ENCODE measurements around the gene VAV3. TPM values are rescaled to one million over a fixed set of nuclear protein-coding genes. Genes with fewer than 3 reads are reported as not detected.
"Not testable (repeated sequence)": the region's sequence is repeated elsewhere in the genome, so short reads cannot be mapped to it uniquely, and the experiment has no call there.

The VAV3 gene
- polyA plus RNA-seq, 3 donors: 2.2 to 10.2 (median 6.6) TPM

DNA sequence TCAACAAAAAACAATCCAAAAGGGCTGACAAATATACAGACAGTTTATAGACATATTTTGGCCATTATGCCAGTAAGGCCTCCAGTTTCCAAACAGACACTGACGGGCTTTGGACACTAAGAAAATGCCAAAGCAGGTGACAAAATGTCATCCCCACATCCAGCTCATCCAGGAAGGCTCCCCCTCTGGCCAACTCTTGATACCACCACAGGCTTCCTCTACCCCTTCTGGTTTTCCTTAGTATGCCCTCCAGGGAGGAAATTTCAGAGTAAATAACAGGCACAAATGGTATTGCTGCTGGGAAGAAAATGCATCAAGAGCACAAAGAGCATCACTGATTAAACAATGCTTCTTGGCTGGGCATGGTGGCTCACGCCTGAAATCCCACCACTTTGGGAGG, 225.3 kb downstream of the VAV3 start:
- 39 to 63% (median 58%) methylated on average over 2 of the region's 2 CpGs for WGBS, 3 donors
- H3K27ac ChIP-seq (ENCODE audit: low read depth, low read length): no peak overlapping the region

DNA sequence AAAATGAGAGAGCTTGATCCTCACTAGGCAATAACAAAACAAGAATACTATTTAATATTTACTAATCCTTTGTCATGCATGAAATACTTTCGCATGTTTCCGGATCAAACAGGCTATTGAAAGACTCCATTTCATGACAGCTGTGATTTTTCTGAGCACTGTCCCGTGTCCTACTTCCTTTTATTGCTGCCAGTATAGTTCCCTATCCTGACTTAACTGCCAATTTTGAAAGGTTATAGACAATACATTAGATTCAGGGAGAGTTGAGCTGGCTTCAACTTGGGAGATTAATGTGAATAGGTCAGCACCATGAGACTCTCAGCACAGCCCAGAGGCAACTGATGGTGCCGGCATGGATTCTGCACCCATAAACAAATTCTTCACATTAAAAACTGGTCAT, 225.8 kb downstream of the VAV3 start:
- H3K27ac ChIP-seq (ENCODE audit: low read depth, low read length): no peak overlapping the region
- 61 to 67% (median 65%) methylated on average over 4 of the region's 4 CpGs for WGBS, 3 donors

DNA sequence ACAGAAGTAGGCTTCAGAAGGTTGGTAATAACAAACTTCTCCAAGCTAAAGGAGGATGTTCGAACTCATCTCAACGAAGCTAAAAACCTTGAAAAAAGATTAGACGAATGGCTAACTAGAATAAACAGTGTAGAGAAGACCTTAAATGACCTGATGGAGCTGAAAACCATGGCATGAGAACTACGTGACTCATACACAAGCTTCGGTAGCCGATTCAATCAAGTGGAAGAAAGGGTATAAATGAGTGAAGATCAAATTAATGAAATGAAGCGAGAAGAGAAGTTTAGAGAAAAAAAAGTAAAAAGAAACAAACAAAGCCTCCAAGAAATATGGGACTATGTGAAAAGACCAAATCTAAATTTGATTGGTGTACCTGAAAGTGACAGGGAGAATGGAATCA, 231.6 kb downstream of the VAV3 start:
- not testable (repeated sequence) for H3K27ac ChIP-seq (ENCODE audit: low read depth, low read length)
- 79 to 97% (median 94%) methylated on average over 7 of the region's 7 CpGs for WGBS, 3 donors

DNA sequence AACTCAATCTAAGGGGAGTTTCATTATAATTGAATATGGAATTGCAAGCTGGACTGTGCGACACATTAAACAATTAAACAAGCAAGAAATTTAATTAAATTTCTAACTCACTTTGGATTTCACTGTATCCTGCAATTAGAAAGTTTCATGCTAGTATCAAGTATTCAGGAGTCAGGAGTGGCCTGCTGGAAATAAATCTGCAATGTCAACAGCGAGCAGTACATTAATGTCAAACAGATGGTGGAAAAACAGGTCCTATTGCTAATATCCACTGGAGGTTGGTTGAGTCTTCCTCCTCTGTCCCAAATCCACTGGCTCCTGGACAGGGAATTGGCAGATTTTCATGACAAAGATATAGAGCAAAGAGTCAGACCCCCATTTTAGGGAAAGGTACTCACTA, 237.1 kb downstream of the VAV3 start:
- H3K27ac ChIP-seq (ENCODE audit: low read depth, low read length): no peak overlapping the region
- WGBS, 3 donors: 78 to 95% (median 90%) methylated on average over 2 of the region's 2 CpGs

DNA sequence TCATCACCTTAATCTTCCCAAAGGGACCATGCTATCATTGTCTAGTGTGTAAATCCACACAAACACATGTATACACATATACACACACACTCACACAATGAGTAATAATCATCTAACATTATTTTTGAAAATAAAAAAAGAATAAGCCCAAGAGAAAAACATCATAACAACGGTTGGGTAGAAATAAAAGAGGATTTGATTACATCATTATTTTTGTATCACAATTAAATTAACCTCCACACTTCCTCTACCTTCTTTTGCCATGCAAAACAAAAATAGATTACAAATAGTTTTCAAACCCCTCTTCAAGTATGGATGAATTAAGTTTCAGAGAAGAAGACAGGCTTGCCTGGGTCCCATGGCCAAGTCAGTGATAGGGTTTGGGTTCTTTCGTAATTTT, 238.1 kb downstream of the VAV3 start:
- WGBS, 3 donors: 83 to 85% (median 85%) methylated on average over 2 of the region's 2 CpGs
- no peak overlapping the region for H3K27ac ChIP-seq (ENCODE audit: low read depth, low read length)

DNA sequence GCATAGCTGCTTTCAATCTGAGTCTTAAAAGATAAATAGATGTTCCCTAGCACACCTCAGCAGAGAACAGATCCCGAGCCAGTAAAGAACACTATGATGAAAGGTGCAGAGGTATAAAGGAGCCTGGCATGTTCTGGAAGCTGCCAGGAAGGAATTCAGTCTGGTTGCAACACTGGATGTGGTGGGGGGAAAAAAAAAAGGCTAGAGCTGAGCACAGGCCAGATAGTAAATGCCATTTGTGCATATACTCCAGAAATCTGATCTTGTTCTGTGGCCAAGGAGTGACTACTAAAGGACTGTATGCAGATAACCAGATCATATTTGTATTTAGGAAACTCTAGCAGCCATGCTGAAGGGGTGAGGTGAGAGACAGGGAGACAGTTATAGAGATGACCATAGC, 240.3 kb downstream of the VAV3 start:
- H3K27ac ChIP-seq (ENCODE audit: low read depth, low read length): no peak overlapping the region
- WGBS, 3 donors: 46 to 83% (median 80%) methylated on average over 1 of the region's 1 CpG

DNA sequence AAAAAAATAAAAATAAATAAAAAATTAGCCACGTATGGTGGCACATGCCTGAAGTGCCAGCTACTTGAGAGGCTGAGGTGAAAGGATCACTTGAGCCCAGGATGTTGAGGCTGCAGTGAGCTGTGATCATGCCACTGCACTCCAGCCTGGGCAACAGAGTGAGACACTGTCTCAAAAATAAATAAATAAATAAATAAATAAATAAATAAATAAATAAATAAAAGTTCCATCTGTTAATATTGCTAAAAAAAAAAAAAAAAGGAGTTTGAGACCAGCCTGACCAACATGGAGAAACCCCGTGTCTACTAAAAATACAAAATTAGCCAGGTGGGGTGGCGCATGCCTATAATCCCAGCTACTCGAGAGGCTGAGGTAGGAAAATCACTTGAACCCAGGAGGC, 244.8 kb downstream of the VAV3 start:
- 90 to 99% (median 95%) methylated on average over 4 of the region's 4 CpGs for WGBS, 3 donors
- H3K27ac ChIP-seq (ENCODE audit: low read depth, low read length): not testable (repeated sequence)

DNA sequence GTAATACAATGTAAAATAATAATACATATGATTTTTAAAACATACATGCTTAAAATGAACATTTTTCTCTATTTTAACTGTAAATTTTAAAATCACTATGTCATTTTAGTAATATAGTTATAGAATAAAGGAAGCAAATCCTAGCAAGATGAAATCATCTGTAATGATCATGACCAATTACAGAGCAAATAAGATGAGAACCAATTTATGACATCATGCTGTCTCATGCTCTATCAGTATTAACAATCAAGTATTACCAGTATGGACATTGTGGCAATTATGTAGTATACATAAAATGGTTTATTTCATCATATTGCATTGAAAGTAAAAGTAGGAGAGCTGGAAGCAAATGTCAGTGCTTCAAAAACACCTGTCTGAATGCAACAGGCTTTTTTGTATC, 255.0 kb downstream of the VAV3 start:
- H3K27ac ChIP-seq (ENCODE audit: low read depth, low read length): no peak overlapping the region

DNA sequence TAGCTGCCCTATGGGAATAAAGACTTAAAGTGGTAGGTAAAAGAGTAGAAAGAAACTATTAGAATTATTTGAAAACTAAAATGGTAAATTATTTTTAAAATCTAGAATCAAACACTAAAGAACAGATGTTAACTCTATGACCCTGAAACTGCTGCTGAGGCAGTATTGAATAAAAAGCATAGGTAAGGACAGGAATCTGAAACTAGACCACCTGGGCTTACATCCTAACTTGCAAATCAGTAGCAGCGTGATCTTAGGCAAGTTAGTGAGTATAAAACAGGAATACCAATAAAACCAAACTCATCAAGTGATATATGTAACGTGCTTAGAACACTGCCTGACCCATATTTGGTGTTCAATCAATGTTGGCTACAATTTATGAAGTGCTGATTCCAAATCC, 257.9 kb downstream of the VAV3 start:
- no peak overlapping the region for H3K27ac ChIP-seq (ENCODE audit: low read depth, low read length)
- 75 to 94% (median 91%) methylated on average over 2 of the region's 2 CpGs for WGBS, 3 donors

DNA sequence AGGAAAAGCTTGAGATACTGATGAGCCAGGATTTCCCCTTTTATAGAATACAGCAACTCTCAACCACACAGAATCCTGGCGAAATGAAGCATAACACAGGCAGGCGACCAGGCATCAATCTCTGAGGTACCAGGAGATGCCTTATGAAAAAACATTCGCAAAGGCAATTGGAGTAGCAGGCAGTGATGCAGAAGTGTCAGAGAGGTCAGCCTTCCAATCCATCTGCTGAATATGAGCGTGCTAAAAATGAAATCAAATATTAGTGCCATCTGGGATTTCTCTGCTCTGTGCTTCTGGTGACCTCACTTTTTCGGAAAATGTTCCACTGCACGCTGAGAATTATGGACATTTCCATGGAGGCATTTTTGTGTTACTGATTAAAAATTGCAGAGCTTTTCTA, 258.8 kb downstream of the VAV3 start:
- WGBS, 3 donors: 73 to 78% (median 74%) methylated on average over 6 of the region's 6 CpGs
- H3K27ac ChIP-seq (ENCODE audit: low read depth, low read length): no peak overlapping the region

DNA sequence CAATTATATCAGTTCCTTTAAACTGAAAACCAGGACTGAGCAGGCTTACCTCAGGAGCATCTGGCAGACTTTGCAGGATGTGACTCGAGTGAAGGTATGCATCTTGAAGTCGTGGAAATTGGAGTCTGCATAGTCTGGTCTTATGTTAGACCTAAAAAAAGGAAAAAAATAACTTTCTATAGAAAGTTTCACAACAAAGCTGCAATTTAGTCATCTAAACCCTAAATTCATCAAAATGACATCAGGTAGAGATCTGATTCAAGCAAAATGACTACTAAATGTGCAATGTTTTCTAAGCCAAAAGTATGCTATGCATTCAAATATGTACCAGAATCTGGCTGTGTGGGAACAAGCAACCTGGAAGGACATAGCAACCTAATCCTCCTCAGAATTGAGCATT, 260.1 kb downstream of the VAV3 start:
- no peak overlapping the region for H3K27ac ChIP-seq (ENCODE audit: low read depth, low read length)
- 47 to 88% (median 76%) methylated on average over 2 of the region's 2 CpGs for WGBS, 3 donors

DNA sequence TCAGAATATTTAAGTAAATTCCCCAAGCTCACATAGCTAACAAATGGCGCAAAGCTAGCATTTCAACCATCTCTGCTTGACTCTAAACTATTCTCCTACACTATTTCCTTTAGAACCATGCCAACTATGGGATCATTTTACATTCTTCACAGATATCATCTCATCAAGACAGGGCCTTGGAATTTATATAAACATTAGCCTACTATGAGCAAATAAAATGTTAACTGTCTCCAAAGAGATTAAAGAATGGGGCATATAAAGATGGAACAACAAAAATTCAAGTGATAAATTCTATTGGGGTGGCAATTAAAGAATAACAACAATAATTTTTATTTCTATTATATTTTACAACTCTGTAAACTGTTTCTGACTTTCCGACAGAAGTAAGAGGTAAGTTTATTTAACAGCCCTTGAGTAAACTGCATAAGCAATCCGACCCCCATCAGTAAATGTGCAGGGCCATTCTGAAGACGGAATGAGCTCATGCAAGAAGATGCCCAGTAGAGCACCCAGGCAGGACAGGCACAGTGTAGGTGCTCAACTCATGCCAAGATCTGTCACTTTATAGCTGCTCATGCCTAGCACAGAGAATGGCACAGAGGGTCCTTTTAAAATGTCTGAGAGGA, 261.9 kb downstream of the VAV3 start:
- no peak overlapping the region for H3K27ac ChIP-seq (ENCODE audit: low read depth, low read length)
- 50 to 92% (median 81%) methylated on average over 4 of the region's 4 CpGs for WGBS, 3 donors

DNA sequence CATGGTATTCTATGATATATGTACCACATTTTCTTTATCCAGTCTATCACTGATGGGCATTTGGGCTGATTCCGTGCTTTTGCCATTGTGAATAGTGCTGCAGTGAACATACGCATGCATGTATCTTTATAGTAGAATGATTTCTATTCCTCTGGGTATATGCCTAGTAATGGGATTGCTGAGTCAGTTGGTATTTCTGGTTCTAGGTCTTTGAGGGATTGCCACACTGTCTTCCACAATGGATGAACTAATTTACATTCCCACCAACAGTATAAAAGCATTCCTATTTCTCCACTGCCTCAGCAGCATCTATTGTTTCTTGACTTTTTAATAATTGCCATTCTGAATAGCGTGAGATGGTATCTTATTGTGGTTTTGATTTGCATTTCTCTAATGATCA, 264.3 kb downstream of the VAV3 start:
- not testable (repeated sequence) for H3K27ac ChIP-seq (ENCODE audit: low read depth, low read length)
- WGBS, 3 donors: 67 to 78% (median 68%) methylated on average over 3 of the region's 3 CpGs

DNA sequence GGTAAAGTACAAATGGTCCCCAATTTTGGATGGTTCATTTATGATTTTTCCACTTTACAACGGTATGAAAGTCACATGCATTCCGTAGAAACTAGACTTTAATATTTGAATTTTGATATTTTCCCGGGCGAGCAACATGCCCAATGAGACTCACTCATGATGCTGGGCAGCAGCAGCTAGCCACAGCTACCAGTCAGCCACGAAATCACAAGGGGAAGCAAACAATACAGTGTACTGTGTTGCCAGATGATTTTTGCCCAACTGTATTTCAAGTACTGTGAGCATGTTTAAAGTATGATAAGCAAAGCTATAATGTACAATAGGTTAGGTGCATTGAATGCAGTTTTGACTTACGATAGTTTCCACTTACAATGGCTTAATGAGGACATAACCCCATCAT, 266.8 kb downstream of the VAV3 start:
- 73 to 93% (median 93%) methylated on average over 6 of the region's 6 CpGs for WGBS, 3 donors
- no peak overlapping the region for H3K27ac ChIP-seq (ENCODE audit: low read depth, low read length)

DNA sequence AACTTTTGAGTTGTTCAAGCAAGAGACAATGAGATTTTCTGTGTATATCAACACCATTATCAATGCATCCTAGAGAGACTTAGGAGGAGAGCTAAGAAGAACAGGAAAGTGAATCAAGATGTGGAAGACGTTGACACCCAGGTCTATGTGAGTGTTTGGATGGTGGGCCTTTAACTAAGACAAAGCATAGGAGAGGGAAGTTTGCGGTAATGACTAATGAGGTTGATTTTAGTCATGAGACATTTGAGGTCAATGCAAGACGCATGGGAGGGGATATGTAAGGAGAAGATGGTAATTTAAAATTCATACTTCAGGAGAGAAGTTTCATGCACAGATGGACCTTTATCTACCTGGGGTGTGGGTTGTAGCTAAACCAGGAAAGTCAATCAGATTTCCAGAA, 269.6 kb downstream of the VAV3 start:
- H3K27ac ChIP-seq (ENCODE audit: low read depth, low read length): no peak overlapping the region
- 75 to 95% (median 94%) methylated on average over 3 of the region's 3 CpGs for WGBS, 3 donors

DNA sequence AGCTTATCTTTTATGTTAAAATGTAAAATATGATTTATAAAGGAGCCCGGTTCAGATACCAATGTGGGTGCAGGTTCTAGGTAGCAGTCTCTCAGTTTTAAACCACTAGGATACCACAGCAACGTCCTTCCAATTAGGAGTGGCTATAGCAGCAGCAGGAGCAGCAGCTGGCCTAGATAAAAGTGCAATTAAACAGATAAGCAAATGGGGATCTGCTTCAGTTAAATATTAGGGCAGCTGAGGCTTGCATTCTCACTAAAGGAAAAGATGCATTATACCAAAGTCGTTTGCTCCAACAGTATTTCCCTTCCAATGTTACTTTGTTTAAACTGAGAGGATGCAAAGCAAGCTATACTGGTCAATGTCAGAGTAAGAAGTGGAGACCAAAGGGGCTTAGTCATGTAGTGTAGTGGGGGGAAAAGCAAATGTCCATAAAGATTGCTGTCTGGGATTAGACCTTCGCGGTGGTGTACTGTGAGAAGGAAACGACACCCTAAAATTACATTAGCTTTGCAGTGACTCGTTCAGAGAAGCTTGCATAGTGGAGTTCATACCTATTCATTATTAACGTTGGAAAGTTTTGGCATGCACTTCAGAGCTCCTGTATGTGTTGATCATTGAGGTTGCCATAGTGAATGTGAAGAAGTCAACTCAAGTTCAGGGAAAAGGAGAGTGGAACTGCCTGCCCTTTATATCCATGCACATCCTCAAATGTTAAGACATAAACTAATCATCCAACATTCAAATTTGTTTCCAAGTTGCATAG, 272.2 kb downstream of the VAV3 start:
- no peak overlapping the region for H3K27ac ChIP-seq (ENCODE audit: low read depth, low read length)
- 49 to 64% (median 61%) methylated on average over 8 of the region's 8 CpGs for WGBS, 3 donors

DNA sequence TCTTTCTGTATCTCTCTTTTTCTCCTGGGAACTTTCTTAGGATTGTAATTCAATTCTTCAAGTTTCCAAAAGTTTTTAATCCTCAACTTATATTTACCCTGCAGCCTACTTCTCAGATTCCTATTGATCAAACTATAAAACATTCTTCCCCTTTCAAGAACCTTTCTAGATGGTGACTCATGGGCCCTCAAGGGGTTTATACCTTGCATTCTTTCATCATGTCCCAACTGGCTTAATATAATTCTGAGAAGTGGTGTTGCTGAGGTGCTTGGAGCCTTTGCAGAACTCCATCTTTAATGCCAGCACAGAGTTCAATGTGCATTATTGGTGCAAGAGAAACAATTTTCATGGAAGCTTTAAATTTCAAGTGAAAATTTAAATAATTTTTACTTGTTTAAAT, 273.4 kb downstream of the VAV3 start:
- no peak overlapping the region for H3K27ac ChIP-seq (ENCODE audit: low read depth, low read length)

DNA sequence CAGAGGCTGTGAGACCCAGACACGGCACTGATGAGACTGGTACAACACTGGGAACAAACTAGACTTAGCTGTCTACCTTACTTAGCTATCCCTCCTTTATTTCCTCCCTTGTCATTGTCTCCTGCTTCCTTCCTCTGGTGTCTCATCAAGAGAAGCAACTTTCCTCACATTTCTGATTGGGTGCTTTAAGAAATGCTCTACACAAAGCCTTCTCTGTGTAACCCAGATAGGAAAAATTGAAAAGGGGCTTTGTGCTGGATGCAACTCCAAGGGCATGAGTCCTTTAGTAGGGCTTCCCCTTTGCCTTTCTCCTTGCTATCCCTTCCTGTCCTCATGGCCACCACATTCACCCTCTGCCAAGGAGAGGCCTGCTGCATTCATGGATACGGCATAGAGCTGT, 274.5 kb downstream of the VAV3 start:
- WGBS, 3 donors: 77 to 89% (median 78%) methylated on average over 2 of the region's 2 CpGs
- H3K27ac ChIP-seq (ENCODE audit: low read depth, low read length): no peak overlapping the region

DNA sequence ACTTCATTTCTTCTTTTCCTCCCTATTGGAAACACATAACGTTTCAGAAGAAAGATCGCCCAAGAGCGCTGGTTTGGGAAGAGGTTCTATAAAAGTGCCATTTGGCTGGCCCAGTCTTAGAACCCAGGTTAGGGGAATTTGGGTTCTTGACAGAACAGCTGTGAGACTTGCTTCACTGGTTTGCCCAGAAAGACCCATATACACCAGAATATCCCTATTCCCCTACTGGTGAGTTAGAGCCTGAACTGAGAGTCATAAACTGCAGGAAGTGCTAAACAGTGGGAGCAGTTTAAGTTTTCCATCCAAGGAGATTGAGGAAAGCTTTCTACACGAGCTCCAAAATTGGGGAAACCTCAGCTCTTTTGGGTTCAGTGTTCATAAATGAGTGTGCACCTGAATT, 275.2 kb downstream of the VAV3 start:
- WGBS, 3 donors: 84 to 93% (median 93%) methylated on average over 4 of the region's 4 CpGs
- H3K27ac ChIP-seq (ENCODE audit: low read depth, low read length): no peak overlapping the region

DNA sequence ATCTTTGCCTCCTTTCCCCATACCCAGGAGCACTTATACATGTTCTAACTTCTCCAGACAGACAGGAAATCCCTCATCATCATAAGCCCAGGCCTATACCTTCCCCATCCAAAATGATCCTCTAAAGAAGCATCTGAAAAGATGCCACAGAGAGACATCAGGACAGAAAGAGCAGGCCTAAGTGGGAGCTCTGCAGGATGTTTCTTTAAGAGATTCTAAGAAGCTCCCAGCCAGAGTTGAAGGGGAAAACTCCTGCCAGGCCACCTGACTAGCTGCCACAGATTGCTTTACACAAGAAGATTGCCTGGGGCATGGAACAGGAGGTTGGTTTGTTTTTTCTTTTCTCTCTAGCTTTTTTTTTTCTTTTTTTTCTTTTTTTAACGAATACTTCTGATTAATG, 275.8 kb downstream of the VAV3 start:
- WGBS, 3 donors: 19 to 84% (median 71%) methylated on average over 1 of the region's 1 CpG
- no peak overlapping the region for H3K27ac ChIP-seq (ENCODE audit: low read depth, low read length)

Measured in adipose tissue (tissue), 3 donors.